HAP-1 (cell line): ENCODE data around the gene ZNF669.

ENCODE experiments used
- DNase-seq, 2 experiments: peaks; one replicate each; pipeline ENCODE4 v3.0.0-alpha.2; 2016 to 2020; ENCODE audit warnings: low spot score in 2 of 2
- H3K27me3 ChIP-seq: fragments of 250-450 bp; sonication (Bioruptor Pico); 2 replicates; pipeline ENCODE4 v1.5.1; 2020; ENCODE audit warnings: low read depth, mild to moderate bottlenecking, moderate library complexity
- H3K36me3 ChIP-seq: fragments of 250-450 bp; sonication (Bioruptor Pico); replicated peaks from 2 replicates; pipeline ENCODE4 v1.5.1; 2020; ENCODE audit warnings: mild to moderate bottlenecking
- H3K4me1 ChIP-seq: fragments of 250-450 bp; sonication (Bioruptor Pico); 2 replicates; pipeline ENCODE4 v1.5.1; 2020; ENCODE audit warnings: mild to moderate bottlenecking
- H3K4me3 ChIP-seq: fragments of 250-450 bp; sonication (Bioruptor Pico); 2 replicates; pipeline ENCODE4 v1.5.1; 2020; ENCODE audit warnings: mild to moderate bottlenecking, moderate library complexity
- H3K9me3 ChIP-seq: fragments of 250-450 bp; sonication (Bioruptor Pico); 2 replicates; pipeline ENCODE4 v1.5.1; 2020; ENCODE audit warnings: mild to moderate bottlenecking, moderate library complexity
- in situ Hi-C: fragments of 300-500 bp; cut with MboI; formaldehyde crosslinking; loops from 3 replicates; pipeline ENCODE4 v1.14.3; 2020; ENCODE audit warnings: low sequenced_read_pairs, inconsistent platforms, mixed read lengths

Gene ZNF669

DNA sequence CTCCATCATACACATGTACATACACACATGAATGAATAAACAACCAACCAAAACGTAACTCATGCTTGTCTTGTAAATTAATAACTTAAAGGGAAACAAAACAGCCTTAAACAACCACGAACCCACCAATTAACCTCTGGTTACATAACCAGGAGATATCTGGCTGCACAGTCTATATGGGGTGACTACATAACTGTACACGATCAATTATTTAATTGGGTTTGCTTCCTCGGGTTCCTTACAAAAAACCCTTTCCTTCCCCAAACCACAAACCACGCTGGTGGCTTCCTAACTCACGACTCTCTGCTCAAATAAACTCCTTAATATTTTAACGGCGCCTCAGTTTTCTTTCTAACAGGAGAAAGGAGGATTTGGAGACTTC is 26.3 kb downstream of the ZNF669 start:
- Histone ChIP-seq H3K27me3 (no peaks in the 10 kb centered on the region), H3K4me3 (peak overlapping the region; percentile 94), H3K36me3 (peaks cover 7% of the 10 kb centered on the region; the same call in 1 of the 2 replicates), H3K9me3 (peaks cover 19% of the 10 kb centered on the region), H3K4me1 (peaks cover 6% of the 10 kb centered on the region; the same call in 1 of the 2 replicates)
- peak in 1 of 2 experiments; percentile 13 for DNase-seq
- in situ Hi-C loops, result no loop called here

GRCh38 chr1:247077213-247077612 is 26.9 kb downstream of the ZNF669 start:
- DNase-seq, result no peak
- Histone ChIP-seq H3K4me3 (peak overlapping the region; percentile 94), H3K36me3 (peaks cover 7% of the 10 kb centered on the region; the same call in 1 of the 2 replicates), H3K4me1 (peaks cover 6% of the 10 kb centered on the region; the same call in 1 of the 2 replicates), H3K27me3 (no peaks in the 10 kb centered on the region), H3K9me3 (peaks cover 19% of the 10 kb centered on the region)
- in situ Hi-C loops, result no loop called here

- in situ Hi-C loops, result no loop called here
- Histone ChIP-seq H3K9me3 (peaks cover 30% of the 10 kb centered on the region), H3K27me3 (no peaks in the 10 kb centered on the region), H3K4me1 (no peaks in the 10 kb centered on the region), H3K4me3 (no peak overlapping the region), H3K36me3 (0 out of 2 replicates have a peak, but pooled peaks cover 3% of the 10 kb centered on the region)
- no peak for DNase-seq
Measured at GRCh38 chr1:247070645-247071044, 33.5 kb downstream of the ZNF669 start.

DNA sequence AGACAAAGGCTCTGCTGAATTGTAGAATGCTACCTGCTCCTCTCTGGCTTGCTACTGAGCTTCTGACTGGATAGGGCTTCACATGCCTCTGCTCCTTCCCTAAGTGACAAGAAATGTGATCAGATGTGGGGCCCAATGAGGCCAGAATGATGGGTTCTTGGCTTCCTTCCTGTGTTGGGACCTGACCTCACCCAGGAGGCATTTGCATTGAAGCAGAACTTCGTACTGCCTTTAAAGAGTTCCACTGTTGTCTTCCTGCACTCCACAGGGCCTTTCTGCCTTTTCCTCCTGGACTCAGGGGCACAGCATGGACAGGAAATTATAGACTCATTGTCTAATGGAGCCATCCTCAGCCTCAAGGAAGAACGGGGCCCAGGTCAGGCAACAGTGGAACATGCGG is 39.9 kb downstream of the ZNF669 start:
- in situ Hi-C loops, result no loop called here
- H3K27me3 ChIP-seq, result no peaks in the 10 kb centered on the region
- H3K9me3 ChIP-seq, result peaks cover 22% of the 10 kb centered on the region
- no peak overlapping the region for H3K4me3 ChIP-seq
- no peak for DNase-seq
- H3K4me1 ChIP-seq, result no peaks in the 10 kb centered on the region
- H3K36me3 ChIP-seq, result no peaks in the 10 kb centered on the region

- no peaks in the 10 kb centered on the region for H3K27me3 ChIP-seq
- no peaks in the 10 kb centered on the region for H3K4me1 ChIP-seq
- DNase-seq, result no peak
- H3K36me3 ChIP-seq, result no peaks in the 10 kb centered on the region
- H3K9me3 ChIP-seq, result peaks cover 28% of the 10 kb centered on the region
- no peak overlapping the region for H3K4me3 ChIP-seq
- in situ Hi-C loops, result no loop called here
Measured at GRCh38 chr1:247060771-247061170, 43.4 kb downstream of the ZNF669 start.

- Histone ChIP-seq H3K27me3 (no peaks in the 10 kb centered on the region), H3K36me3 (no peaks in the 10 kb centered on the region), H3K4me1 (no peaks in the 10 kb centered on the region), H3K9me3 (peaks cover 51% of the 10 kb centered on the region), H3K4me3 (no peak overlapping the region)
- no peak for DNase-seq
- in situ Hi-C loops, result no loop called here
Measured at GRCh38 chr1:247056071-247056470, 48.1 kb downstream of the ZNF669 start.

- no peaks in the 10 kb centered on the region for H3K36me3 ChIP-seq
- no peaks in the 10 kb centered on the region for H3K4me1 ChIP-seq
- H3K9me3 ChIP-seq, result peaks cover 46% of the 10 kb centered on the region
- no peak overlapping the region for H3K4me3 ChIP-seq
- in situ Hi-C loops, result no loop called here
- no peaks in the 10 kb centered on the region for H3K27me3 ChIP-seq
- DNase-seq, result no peak
Measured at GRCh38 chr1:247054992-247055415, 49.2 kb downstream of the ZNF669 start.
